ENCODE measurements around the gene PALMD. TPM values are rescaled to one million over a fixed set of nuclear protein-coding genes. Genes with fewer than 3 reads are reported as not detected.

The PALMD gene
- total and polyA plus RNA-seq, 2 of the 8 experiments (the other 6 are each of a cell fraction or from before 2014, with no cell fraction given), result not detected

DNA sequence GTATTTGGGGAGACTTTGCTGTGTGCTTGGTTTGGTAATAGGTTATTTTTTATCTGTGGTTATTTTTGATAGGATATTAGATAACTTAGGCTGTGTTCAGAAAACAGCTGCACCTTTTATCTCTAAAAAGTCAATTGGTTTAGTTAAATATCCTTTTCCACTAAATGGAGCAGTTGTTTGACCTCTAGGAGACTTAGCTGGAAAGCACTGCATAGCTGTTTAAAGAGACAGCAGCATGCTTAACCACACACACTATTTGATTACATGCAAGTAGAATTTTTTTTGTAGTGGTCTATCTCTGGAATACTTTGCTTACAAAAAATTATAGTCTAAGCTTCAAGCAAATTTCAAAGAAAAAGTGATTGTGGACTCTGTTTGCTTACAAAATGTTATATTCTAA, 6.5 kb upstream of the PALMD start:
- Histone ChIP-seq H2BK12ac (ENCODE audit: low read depth, low read length) (no peak overlapping the region), H3K79me2 (ENCODE audit: control insufficient read depth in 1 of 2, insufficient read depth in 2 of 2, low read length in 2 of 2) (no peaks in the 10 kb centered on the region), H2BK15ac (ENCODE audit: low read length) (no peak overlapping the region), H3K4ac (replicated peaks; ENCODE audit: insufficient read length, low read depth, low read length) (no peak overlapping the region), H3K18ac (ENCODE audit: extremely low read depth, low read length) (no peak overlapping the region), H3K4me1 (replicated peaks in 1 of 4; ENCODE audit: control insufficient read depth in 3 of 4, insufficient read depth in 4 of 4, low read length in 3 of 4) (peaks cover 0 to 2% (median 0%) of the 10 kb centered on the region in 4 experiments; a peak in 1 of 7 replicates), H3K9ac (replicated peaks in 1 of 4; ENCODE audit: extremely low read depth in 1 of 4, low read depth in 3 of 4, low read length in 3 of 4) (no peak overlapping the region), H3K23ac (ENCODE audit: insufficient read length) (no peak overlapping the region), H3K56ac (replicated peaks; ENCODE audit: insufficient read length, low read depth, low read length) (no peak overlapping the region), H4K5ac (ENCODE audit: insufficient read length, low read depth, low read length) (no peak overlapping the region), H3K27ac (ENCODE audit: low read depth, low read length) (no peak overlapping the region), H3K79me1 (ENCODE audit: low read depth, low read length) (no peaks in the 10 kb centered on the region), H3K4me2 (ENCODE audit: insufficient read depth in 1 of 2, low read depth in 2 of 2, low read length in 2 of 2) (no peak overlapping the region), H3K36me3 (ENCODE audit: control insufficient read depth in 2 of 4, insufficient read depth in 4 of 4, low read length in 3 of 4) (no peaks in the 10 kb centered on the region), H3K4me3 (ENCODE audit: extremely low read depth in 1 of 4, insufficient read depth in 2 of 4, low read depth in 3 of 4, low read length in 4 of 4) (no peak overlapping the region), H3K23me2 (ENCODE audit: low read depth, low read length) (no peaks in the 10 kb centered on the region), H2AFZ (ENCODE audit: low read length) (no peak overlapping the region), H4K91ac (replicated peaks; ENCODE audit: insufficient read length, low read length) (no peak overlapping the region), H3K14ac (ENCODE audit: insufficient read length) (no peak overlapping the region), H3K9me3 (ENCODE audit: insufficient read depth in 2 of 2, low read depth in 1 of 2, low read length in 1 of 2) (no peaks in the 10 kb centered on the region), H2BK5ac (ENCODE audit: low read depth, low read length) (no peak overlapping the region), H3K27me3 (replicated peaks in 1 of 4; ENCODE audit: control insufficient read depth in 3 of 4, extremely low read depth in 1 of 4, insufficient read depth in 3 of 4, low read length in 3 of 4) (no peaks in the 10 kb centered on the region), H4K20me1 (replicated peaks in 1 of 2; ENCODE audit: control insufficient read depth in 1 of 2, insufficient read depth in 2 of 2, low read length in 2 of 2) (no peaks in the 10 kb centered on the region), H2BK20ac (ENCODE audit: low read length) (no peak overlapping the region), H2BK120ac (replicated peaks; ENCODE audit: low read depth, low read length) (no peak overlapping the region), H4K8ac (ENCODE audit: extremely low read depth, insufficient read depth, low read length) (no peak overlapping the region), H2AK5ac (ENCODE audit: low read depth, low read length) (no peak overlapping the region)
- FAIRE-seq, result no peak
- no peak for DNase-seq (ENCODE audit: low read depth in 1 of 2, low spot score in 2 of 2)
- TF ChIP-seq SIX5 (IDR thresholded peaks at IDR 0.05; ENCODE audit: low read depth, low read length) (no peak), SAP30 (IDR thresholded peaks at IDR 0.05; ENCODE audit: insufficient read depth, insufficient replicate concordance, low read length) (no peak), RXRA (IDR thresholded peaks at IDR 0.05; ENCODE audit: insufficient read depth, low read depth, low read length) (no peak), YY1 (IDR thresholded peaks at IDR 0.05; ENCODE audit: low read depth, low read length) (no peak), CEBPB (IDR thresholded peaks at IDR 0.05; ENCODE audit: low read depth, low read length) (no peak), NRF1 (IDR thresholded peaks at IDR 0.05; ENCODE audit: low read depth, low read length) (no peak), RNF2 (IDR thresholded peaks at IDR 0.05; ENCODE audit: borderline replicate concordance, low read depth, low read length, missing control alignments, poor library complexity, severe bottlenecking) (no peak), KDM4A (IDR thresholded peaks at IDR 0.05; ENCODE audit: low read depth, low read length, severe bottlenecking) (no peak)
- TF ChIP-seq, protein P1, sequence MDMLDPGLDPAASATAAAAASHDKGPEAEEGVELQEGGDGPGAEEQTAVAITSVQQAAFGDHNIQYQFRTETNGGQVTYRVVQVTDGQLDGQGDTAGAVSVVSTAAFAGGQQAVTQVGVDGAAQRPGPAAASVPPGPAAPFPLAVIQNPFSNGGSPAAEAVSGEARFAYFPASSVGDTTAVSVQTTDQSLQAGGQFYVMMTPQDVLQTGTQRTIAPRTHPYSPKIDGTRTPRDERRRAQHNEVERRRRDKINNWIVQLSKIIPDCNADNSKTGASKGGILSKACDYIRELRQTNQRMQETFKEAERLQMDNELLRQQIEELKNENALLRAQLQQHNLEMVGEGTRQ (IDR thresholded peaks at IDR 0.05; ENCODE audit: low read length), result no peak
- TF ChIP-seq, protein P2, sequence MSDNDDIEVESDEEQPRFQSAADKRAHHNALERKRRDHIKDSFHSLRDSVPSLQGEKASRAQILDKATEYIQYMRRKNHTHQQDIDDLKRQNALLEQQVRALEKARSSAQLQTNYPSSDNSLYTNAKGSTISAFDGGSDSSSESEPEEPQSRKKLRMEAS (IDR thresholded peaks at IDR 0.05), result no peak
- ChIA-PET CTCF (ENCODE audit: partially characterized antibody) (interaction anchor here (0.7 kb wide), 1 partner anchor 47 kb away, joined by 3 read pairs; no protein-coding TSS in a partner anchor), POLR2A (ENCODE audit: partially characterized antibody) (no interaction called here)
